Loucy (cell line): ENCODE results near the gene ASB12.

Source experiments
- H2AFZ ChIP-seq: fragments of 200-600 bp; sonication (generic); 2 replicates; pipeline ENCODE4 v1.6.0; 2016; ENCODE audit warnings: antibody characterized with exemption, mild to moderate bottlenecking, low read length, moderate library complexity
- H3F3A ChIP-seq: fragments of 200-600 bp; 2 replicates; pipeline ENCODE4 v1.6.0; 2016; ENCODE audit warnings: antibody characterized with exemption, low read depth, mild to moderate bottlenecking
- H3K27me3 ChIP-seq: fragments of 200-600 bp; sonication (generic); 2 replicates; pipeline ENCODE4 v1.6.1; 2014; ENCODE audit warnings: low read length, mild to moderate bottlenecking; ENCODE audit not compliant: insufficient read depth, poor library complexity, severe bottlenecking
- H3K36me3 ChIP-seq: fragments of 200-600 bp; sonication (generic); 2 replicates; pipeline ENCODE4 v1.6.1; 2016; ENCODE audit warnings: low read length; ENCODE audit not compliant: insufficient read depth
- H3K4me1 ChIP-seq: fragments of 200-600 bp; sonication (generic); 2 replicates; pipeline ENCODE4 v1.5.1; 2014; ENCODE audit warnings: low read length, mild to moderate bottlenecking; ENCODE audit not compliant: insufficient read depth, poor library complexity, severe bottlenecking
- H3K4me2 ChIP-seq: fragments of 200-600 bp; sonication (generic); 2 replicates; pipeline ENCODE4 v1.6.0; 2014; ENCODE audit warnings: antibody characterized with exemption, low read length, low read depth, mild to moderate bottlenecking; ENCODE audit not compliant: poor library complexity, severe bottlenecking
- H3K4me3 ChIP-seq: fragments of 200-600 bp; sonication (generic); 2 replicates; pipeline ENCODE4 v1.5.1; 2014; ENCODE audit warnings: low read length, mild to moderate bottlenecking, mixed read lengths; ENCODE audit not compliant: poor library complexity, severe bottlenecking
- H3K79me2 ChIP-seq: fragments of 200-600 bp; sonication (generic); 2 replicates; pipeline ENCODE4 v1.6.1; 2014; ENCODE audit warnings: low read length; ENCODE audit not compliant: insufficient read depth
- H3K9ac ChIP-seq: fragments of 200-600 bp; sonication (generic); 2 replicates; pipeline ENCODE4 v1.6.0; 2014; ENCODE audit warnings: mild to moderate bottlenecking, low read depth, low read length, moderate library complexity; ENCODE audit not compliant: poor library complexity, severe bottlenecking
- H3K9me2 ChIP-seq: fragments of 200-600 bp; sonication (generic); replicated peaks from 2 replicates; pipeline ENCODE4 v1.6.1; 2016; ENCODE audit warnings: low read depth, low read length, mixed read lengths
- H3K9me3 ChIP-seq: fragments of 200-600 bp; sonication (generic); 2 replicates; pipeline ENCODE4 v1.6.1; 2014; ENCODE audit warnings: mild to moderate bottlenecking, antibody characterized with exemption, low read length, low read depth; ENCODE audit not compliant: insufficient read depth
- H4K20me1 ChIP-seq: fragments of 200-600 bp; sonication (generic); 2 replicates; pipeline ENCODE4 v1.6.0; 2014; ENCODE audit warnings: antibody characterized with exemption, low read length, mild to moderate bottlenecking; ENCODE audit not compliant: insufficient read depth, poor library complexity, severe bottlenecking
- EZH2phosphoT487 ChIP-seq: fragments of 200-600 bp; IDR thresholded peaks from 2 replicates; pipeline ENCODE4 v1.6.1; 2018; ENCODE audit warnings: antibody characterized with exemption, mild to moderate bottlenecking, moderate library complexity, borderline replicate concordance
- TF ChIP-seq, protein P1 (sequence below): fragments of 200-600 bp; sonication (generic); conservative IDR thresholded peaks from 2 replicates; pipeline ENCODE4 v1.5.1; 2014; ENCODE audit warnings: mild to moderate bottlenecking, antibody characterized with exemption, low read length

ASB12 gene

DNA sequence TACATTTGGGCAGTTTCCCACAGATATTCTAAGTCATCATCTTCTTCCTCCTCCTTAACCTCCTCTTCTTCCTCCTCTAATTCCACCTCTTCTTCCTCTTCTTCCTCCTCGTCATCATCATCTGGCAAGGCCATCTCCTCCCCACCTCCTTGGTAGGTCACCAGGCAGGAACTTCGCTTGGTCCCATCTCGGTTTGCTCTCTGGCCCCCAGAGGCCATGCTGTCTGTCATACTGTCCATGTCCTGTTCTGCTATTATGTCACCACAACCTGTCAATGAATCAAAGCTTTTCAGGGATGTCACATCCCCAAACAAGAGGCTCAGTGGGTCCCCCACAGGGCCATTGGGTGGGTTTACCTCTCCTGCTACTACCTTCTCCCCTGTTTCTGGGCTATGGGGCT lies 38.4 kb downstream of the ASB12 start:
- Histone ChIP-seq H3K27me3 (no peaks in the 10 kb centered on the region), H3K9me2 (no peaks in the 10 kb centered on the region), H3K4me1 (no peaks in the 10 kb centered on the region), H3F3A (no peaks in the 10 kb centered on the region), H3K4me3 (no peak overlapping the region), H4K20me1 (no peaks in the 10 kb centered on the region), H3K36me3 (peaks cover 16% of the 10 kb centered on the region; the same call in 1 of the 2 replicates), H2AFZ (no peak overlapping the region), H3K79me2 (no peaks in the 10 kb centered on the region), H3K4me2 (no peak overlapping the region), H3K9me3 (no peaks in the 10 kb centered on the region), H3K9ac (no peak overlapping the region)
- TF ChIP-seq EZH2phosphoT487: no peak
- TF ChIP-seq, protein P1, sequence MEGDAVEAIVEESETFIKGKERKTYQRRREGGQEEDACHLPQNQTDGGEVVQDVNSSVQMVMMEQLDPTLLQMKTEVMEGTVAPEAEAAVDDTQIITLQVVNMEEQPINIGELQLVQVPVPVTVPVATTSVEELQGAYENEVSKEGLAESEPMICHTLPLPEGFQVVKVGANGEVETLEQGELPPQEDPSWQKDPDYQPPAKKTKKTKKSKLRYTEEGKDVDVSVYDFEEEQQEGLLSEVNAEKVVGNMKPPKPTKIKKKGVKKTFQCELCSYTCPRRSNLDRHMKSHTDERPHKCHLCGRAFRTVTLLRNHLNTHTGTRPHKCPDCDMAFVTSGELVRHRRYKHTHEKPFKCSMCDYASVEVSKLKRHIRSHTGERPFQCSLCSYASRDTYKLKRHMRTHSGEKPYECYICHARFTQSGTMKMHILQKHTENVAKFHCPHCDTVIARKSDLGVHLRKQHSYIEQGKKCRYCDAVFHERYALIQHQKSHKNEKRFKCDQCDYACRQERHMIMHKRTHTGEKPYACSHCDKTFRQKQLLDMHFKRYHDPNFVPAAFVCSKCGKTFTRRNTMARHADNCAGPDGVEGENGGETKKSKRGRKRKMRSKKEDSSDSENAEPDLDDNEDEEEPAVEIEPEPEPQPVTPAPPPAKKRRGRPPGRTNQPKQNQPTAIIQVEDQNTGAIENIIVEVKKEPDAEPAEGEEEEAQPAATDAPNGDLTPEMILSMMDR: no peak

DNA sequence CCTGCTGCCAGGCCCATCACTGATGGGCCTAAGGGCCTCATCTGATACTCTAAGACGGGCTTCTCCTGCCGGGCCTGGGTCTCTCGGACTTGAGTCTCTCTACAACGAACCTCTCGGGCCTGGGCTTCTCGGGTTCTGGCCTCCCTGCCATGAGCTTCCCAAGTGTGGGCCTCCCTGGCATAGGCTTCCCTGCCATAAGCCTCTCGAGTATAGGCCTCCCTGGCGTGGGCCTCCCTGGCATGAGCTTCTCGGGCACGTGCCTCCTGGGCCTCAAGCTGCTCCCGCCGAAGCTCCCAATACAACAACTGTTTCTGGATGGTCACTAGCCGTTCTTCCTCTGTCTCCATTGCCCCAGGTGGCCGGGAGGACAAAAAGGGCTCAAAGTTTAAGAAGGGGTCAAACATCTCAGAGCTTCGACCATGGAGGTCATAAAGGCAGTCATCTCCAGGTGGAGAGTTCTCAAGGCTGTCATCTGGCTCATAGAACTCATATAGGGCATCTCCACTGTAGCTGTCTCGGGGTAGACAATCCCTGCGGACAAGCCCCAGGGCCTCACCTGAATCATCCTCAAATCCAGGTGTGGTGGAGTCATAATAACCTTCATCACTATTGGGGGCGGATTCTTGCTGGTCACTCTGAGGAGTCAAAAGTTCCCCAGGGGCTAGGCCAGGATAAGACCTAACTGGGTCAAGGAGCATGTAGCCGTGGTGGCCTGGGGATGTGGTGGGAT lies 39.0 kb downstream of the ASB12 start:
- Histone ChIP-seq H3K9ac (no peak overlapping the region), H3K27me3 (no peaks in the 10 kb centered on the region), H3K4me3 (no peak overlapping the region), H3K4me2 (no peak overlapping the region), H3K9me3 (no peaks in the 10 kb centered on the region), H3F3A (no peaks in the 10 kb centered on the region), H4K20me1 (no peaks in the 10 kb centered on the region), H3K9me2 (no peaks in the 10 kb centered on the region), H3K79me2 (no peaks in the 10 kb centered on the region), H3K4me1 (no peaks in the 10 kb centered on the region), H3K36me3 (peaks cover 16% of the 10 kb centered on the region; the same call in 1 of the 2 replicates), H2AFZ (no peak overlapping the region)
- no peak for TF ChIP-seq EZH2phosphoT487
- TF ChIP-seq, protein P1: no peak

- TF ChIP-seq, protein P1: no peak
- no peak for TF ChIP-seq EZH2phosphoT487
- no peaks in the 10 kb centered on the region for H3K9me2 ChIP-seq
- H3K4me1 ChIP-seq: no peaks in the 10 kb centered on the region
- H2AFZ ChIP-seq: no peak overlapping the region
- no peaks in the 10 kb centered on the region for H3K27me3 ChIP-seq
- no peak overlapping the region for H3K4me3 ChIP-seq
- no peaks in the 10 kb centered on the region for H4K20me1 ChIP-seq
- H3K79me2 ChIP-seq: no peaks in the 10 kb centered on the region
- H3K4me2 ChIP-seq: no peak overlapping the region
- peaks cover 16% of the 10 kb centered on the region; the same call in 1 of the 2 replicates for H3K36me3 ChIP-seq
- no peak overlapping the region for H3K9ac ChIP-seq
- no peaks in the 10 kb centered on the region for H3K9me3 ChIP-seq
- no peaks in the 10 kb centered on the region for H3F3A ChIP-seq
These were observed 40.2 kb downstream of the ASB12 start for GRCh38 chrX:64190136-64190740.
